Ramos (cell line): ENCODE results near the gene GBP6.
"Not testable (repeated sequence)": the region's sequence is repeated elsewhere in the genome, so short reads cannot be mapped to it uniquely, and the experiment has no call there.

Experiments used
- in situ Hi-C: fragments of 300-500 bp; cut with MboI; formaldehyde crosslinking; loops from one replicate; pipeline ENCODE4 v1.14.3; 2022; ENCODE audit warnings: low sequenced_read_pairs; ENCODE audit not compliant: unreplicated experiment

Gene GBP6

DNA sequence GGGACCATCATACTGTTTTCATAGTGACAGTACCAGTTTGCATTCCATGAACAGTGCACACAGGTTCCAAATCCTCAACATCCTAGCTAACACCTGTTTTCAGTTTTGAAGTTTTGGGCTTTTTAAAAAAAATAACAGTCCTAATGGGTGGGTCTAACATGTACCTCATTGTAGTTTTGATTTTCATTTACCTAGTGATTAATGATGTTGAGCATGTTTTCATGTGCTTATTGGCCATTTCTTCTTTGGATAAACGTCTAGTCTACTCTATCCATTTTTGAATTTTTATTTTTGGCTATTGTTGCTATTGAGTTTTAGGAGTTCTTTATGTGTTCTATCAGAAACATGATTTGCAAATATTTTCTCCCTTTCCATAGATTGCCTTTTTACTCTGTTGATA, 3.4 kb downstream of the GBP6 start:
- in situ Hi-C loops, result no loop called here

DNA sequence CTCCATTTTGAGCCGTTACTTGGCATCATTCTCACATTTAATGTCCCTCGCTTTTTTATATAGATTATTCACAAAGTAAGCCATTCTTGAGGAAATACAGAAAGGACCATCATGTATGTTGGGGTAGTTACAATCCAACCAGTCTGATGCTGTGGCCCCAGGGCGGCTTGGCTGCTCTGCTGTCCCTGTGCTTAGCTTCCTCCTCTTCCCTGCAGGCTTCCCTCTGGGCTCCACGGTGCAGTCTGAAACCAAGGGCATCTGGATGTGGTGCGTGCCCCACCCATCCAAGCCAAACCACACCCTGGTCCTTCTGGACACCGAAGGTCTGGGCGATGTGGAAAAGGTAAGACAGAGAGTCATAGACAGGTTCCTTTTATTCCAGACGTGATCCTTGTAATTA, 5.5 kb downstream of the GBP6 start:
- in situ Hi-C loops, result no loop called here

DNA sequence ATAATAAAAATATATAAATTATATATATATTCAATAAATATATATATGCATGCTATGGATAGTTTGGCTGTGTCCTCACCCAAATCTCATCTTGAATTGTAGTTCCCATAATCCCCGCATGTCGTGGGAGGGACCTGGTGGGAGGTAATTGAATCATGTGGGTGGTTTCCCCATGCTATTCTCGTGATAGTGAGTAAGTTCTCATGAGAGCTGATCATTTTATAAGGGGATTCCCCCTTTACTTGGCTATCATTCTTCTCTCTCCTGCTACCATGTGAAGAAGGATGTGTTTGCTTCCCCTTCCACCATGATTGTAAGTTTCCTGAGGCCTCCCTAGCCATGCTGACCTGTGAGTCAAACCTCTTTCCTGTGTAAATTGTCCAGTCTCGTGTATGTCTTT, 10.0 kb downstream of the GBP6 start:
- in situ Hi-C loops, result not testable (repeated sequence)

DNA sequence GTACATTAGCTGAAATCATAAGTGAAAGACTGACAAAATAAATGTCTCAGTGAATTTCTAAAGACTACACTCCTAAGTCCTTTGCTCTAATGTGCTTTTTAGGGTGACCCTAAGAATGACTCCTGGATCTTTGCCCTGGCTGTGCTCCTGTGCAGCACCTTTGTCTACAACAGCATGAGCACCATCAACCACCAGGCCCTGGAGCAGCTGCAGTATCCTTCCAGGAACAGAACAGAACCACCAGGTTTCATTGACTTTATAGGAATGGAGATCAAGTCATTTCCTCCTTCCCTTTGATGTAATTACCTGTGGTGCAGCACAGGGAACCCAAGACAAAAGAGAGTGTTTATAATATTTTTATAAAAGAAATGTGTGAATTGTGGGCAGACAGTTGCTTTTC, 14.1 kb downstream of the GBP6 start:
- in situ Hi-C loops, result no loop called here

DNA sequence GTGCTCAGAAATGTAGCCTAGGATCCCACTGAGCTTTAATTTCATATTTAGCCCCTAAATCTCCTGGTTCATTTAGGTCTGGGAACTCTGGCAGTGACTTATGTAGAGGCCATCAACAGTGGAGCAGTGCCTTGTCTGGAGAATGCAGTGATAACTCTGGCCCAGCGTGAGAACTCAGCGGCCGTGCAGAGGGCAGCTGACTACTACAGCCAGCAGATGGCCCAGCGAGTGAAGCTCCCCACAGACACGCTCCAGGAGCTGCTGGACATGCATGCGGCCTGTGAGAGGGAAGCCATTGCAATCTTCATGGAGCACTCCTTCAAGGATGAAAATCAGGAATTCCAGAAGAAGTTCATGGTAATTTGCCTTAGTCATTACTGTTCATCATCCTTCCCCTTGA, 17.8 kb downstream of the GBP6 start:
- in situ Hi-C loops, result no loop called here

DNA sequence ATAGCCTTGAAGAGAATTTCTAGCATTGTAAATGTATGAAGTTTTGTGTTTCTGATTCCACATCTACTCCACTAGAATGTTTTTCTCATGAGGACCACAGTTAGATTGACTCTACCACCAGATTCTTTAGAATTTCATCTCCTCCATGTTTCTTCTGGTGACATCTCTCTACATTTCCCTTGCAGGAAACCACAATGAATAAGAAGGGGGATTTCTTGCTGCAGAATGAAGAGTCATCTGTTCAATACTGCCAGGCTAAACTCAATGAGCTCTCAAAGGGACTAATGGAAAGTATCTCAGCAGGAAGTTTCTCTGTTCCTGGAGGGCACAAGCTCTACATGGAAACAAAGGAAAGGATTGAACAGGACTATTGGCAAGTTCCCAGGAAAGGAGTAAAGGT, 18.6 kb downstream of the GBP6 start:
- in situ Hi-C loops, result no loop called here

DNA sequence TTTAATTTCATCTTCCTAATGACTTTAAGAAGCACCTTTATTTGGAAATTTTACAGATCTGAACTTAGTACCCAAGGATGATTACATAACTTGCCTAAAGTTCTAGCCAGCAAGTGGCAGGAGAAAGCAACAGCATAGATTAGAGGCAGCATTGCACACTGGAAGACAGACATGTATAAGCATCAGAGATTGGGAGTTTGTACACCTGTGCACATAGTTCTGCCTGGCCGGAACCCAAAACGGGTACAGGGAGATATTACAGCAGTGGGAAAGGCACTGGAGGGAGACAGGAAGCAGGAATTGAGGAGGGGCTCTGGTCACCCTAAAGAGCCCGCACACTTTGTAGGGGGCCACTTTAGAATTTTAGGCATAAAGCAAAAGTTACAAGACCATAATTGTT, 19.3 kb downstream of the GBP6 start:
- in situ Hi-C loops, result no loop called here

DNA sequence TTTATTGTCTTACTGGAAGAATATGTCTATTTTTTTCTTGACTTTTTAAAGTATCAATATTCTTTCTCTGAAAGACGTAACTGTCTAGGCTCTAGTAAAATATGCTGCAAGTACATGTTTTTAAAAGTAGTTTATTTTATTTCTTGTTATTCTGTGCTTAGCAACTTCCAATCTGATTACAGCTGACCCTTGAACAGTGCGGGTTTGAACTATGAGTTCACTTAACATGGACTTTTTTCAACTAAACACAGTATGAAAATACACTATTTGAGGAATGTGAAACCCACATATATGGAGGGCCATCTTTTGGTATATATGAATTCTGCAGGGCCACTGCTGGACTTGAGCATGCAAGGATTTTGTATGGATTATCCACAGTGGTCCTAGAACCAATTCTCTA, 26.8 kb downstream of the GBP6 start:
- in situ Hi-C loops, result no loop called here

DNA sequence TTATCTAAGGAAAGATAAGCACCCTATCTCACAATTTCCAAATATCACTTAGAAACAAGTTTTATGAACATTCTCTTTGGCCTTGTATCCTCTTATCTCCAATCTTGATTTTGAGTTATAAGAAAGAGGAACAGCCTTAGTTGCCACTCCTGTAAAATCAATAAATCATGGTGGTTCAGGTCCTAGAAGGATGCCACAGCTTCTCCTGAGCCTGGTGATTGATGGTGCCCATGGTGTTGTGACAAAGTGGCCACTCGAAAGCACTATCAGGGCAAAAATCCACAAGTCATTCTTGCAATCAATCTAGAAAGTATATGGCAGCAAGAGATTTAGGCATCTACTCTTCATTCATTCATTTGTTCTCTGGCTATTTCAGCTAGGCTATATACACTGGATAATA, 27.8 kb downstream of the GBP6 start:
- in situ Hi-C loops, result no loop called here

DNA sequence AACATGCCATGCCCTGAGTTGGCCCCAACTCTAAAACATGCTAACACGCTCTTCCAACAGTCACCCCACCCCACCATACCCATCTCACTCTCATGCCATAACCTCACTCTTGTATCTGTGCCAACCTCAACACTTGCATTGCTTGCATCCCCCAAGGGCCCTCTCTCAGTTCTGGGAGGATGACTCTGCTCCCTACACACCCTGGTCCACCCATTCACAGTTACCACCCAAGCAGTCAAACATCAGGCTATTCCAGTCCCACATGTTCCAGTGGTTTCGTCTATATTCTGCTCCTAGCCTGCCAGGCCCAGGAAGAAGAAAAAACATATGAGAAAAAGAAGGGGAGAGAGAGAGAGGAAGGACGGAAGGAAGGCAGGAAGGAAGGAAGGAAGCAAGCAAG, 31.0 kb downstream of the GBP6 start:
- in situ Hi-C loops, result no loop called here

DNA sequence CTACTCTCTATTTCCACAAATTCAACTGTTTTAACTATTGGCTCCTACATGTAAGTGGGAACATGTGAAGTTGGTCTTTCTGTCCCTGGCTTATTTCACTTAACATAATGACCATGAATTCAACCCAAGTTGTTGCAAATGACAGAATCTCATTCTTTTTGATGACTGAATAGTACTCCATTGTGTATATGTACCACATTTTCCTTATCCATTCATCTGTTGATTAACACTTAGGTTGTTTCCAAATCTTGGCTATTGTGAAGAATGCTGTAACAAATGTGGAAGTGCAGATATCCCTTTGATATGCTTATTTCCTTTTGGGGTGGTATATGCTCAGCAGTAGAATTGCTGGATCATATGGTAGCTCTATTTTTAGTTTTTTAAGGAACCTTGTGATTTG, 33.0 kb downstream of the GBP6 start:
- in situ Hi-C loops, result no loop called here

DNA sequence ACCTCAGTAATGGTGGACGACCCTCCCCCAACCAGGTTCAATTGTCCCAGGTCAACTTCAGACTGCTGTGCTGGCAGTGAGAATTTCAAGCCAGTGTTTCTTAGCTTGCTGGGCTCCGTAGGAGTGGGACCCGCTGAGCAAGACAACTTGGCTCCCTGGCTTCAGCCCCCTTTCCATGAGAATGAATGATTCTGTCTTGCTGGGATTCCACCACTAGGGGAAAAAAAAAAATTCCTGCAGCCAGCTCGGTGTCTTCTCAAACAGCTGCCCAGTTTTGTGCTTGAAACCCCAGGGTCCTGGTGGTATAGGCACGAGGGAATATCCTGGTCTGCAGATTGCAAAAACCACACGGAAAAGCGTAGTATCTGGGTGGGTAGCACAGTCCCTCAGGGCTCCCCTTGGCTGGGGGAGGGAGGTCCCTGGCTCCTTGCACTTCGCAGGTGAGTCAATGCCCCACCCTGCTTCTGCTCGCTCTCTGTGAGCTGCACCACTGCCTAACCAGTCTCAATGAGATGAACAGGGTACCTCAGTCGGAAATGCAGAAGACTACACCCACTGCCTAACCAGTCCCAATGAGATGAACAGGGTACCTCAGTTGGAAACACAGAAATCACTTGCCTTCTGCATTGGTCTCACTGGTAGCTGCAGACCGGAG, 41.5 kb downstream of the GBP6 start:
- in situ Hi-C loops, result no loop called here

DNA sequence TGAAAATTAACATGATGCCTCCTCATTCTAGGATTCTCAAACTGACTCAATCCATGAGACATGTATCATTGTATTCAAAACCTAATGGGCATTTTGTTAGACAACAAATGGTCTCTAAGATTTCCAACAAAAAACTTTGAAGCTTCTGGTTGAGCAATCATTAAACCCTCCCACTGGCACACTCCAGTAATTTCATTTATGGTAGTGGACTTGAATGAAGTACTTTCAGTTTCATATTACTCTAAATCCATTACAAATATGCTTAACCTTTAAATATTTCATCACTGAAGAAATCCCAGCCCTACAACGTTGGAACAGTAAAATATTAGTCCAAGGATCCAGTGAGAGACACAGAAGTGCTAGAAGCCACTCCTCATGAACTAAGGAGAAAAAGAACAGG, 43.5 kb downstream of the GBP6 start:
- in situ Hi-C loops, result no loop called here

DNA sequence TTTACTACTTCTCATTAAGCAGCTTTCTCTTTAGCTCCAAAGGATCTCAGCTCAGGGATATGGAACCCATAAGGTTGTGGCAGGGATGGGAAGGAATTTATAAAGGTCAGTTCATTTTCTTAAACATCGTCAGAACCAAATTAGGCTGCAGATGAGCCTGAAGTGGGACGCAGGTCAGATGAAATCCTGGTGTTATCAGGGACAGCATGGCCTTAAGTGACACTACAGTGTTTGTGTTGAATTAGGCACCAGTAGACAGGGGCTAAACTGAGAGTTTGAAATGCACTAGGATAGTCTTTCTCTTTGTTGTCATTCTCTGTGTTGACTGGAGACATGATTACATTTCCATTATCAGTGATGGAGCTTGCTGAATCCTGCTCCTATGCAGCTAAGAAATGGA, 43.9 kb downstream of the GBP6 start:
- in situ Hi-C loops, result not testable (repeated sequence)

DNA sequence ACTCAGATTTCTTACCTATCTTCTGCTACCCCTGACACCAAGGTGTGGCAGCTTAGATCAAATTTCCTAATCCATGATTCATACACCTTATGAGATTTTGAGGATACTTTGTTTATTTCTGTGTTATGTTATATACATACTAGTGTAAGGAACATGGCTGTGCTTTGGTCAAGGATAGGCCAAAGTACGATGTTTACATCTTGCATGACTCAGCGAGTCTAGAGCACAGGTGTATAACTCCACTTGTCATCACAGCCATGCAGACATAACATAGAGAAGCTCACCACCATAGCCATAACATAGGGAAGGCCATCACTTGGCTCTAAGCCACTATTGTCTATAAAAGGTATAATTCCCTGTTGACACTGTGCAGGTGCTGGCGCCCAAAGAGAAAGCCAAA, 61.2 kb downstream of the GBP6 start:
- in situ Hi-C loops, result no loop called here

DNA sequence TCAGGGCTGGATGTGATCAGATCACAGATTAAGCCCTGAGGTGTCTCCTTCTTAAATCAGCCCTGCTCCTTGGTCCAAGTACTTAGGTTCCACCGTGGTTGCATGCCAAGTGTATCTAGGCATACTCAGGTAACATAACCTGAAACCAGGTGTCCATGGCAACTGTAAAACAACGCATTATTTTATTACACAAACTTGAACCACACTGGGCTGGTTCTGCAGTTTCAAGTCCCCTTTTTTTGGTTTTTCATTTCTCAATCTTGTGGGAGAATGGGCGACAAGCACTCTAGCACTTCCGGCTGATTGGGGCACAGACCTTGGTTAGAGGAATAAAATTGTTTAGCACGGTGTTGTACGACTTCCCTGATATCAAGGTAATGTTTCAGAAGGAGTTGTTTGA, 65.2 kb downstream of the GBP6 start:
- in situ Hi-C loops, result no loop called here

DNA sequence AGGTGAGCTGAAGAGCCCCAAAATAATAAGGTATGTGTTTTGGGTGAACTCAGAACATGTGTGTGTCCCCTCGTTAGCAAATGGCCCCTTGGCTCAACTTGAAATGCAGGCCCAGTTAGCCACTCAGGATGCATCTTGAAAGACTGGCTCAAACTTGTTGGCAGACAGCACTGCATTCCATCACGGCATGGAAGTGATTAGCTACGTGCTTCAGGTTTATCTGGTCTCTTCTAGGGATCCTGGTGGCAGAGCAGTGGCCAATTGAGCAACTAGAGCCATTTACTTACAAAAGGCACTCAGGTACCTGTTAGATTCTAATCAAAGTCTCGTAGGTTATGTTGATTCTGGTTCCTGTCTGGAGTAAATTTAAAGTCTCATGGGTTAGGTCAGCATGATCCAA, 65.8 kb downstream of the GBP6 start:
- in situ Hi-C loops, result not testable (repeated sequence)

DNA sequence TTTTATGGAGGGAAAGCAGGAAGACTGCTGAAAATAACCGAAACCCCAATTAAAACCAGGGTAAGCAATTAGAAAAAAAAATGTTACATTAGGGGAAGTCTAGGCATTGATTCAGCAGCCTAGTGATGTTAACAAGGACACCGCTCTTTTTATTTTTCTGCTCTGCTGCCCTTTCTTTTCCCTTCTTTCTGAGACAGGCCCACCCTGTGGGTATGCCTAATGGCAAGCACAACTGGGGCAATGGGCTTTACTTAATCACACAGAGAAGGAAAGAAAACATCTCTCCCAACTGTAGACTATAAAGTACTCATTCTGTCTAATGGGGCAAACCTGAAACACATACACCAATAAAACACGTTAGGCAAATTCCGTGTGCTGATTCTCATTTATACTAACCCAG, 69.6 kb downstream of the GBP6 start:
- in situ Hi-C loops, result no loop called here

DNA sequence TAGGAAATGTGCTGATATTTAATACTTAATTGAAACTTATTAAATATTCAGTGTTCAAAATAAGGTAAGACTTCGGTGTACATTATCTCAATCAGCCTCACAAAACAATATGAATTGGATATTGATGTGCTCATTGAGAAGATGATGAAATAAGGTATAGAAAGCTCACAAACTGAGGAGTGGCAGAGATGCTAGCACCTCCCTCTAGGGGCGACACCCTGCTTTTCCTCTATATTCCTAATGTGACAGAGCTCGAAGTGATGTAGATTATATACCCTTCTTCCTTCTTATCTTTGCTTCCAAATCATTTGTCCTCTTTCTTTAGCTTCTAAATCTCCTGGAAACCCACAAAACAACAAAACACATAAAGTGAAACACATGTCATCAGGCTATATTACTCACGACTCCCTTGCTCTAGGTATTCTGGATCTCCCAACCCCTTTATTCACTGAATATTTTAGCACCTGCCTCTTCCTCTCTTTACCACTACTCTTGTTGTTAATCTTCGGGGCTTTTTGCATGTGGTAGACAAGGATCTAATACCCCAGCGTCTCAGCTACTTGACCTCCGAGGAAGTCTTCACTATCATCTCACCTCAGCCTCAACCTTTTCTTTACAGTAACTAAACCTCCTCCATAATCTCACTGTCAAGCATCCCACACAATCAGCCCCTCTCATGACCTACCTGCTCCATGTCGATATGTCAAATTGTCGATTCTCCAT, 70.4 kb downstream of the GBP6 start:
- in situ Hi-C loops, result not testable (repeated sequence)
